Stimulated activated CD4-positive, alpha-beta T cell treated with anti-CD3 and anti-CD28 coated beads, Interleukin-15, amount 100 ng/mL, for 24 hours (primary cell): ENCODE data around the gene FGF23.
"Not testable (repeated sequence)": the region's sequence is repeated elsewhere in the genome, so short reads cannot be mapped to it uniquely, and the experiment has no call there.

Experiments used
- DNase-seq: peaks from one replicate; pipeline ENCODE4 v3.0.0-alpha.2; 2020

The FGF23 gene

GRCh38 chr12:4379405-4379804, at the start of gene FGF23:
Gene FGF23 (minus strand): TSS chr12:4379712. CDS start chr12:4379582, 130 bp downstream.
- no peak for DNase-seq

- no peak for DNase-seq
Measured at GRCh38 chr12:4424422-4424821, 44.9 kb upstream of the FGF23 start.

GRCh38 chr12:4423528-4424195, 44.1 kb upstream of the FGF23 start:
- no peak for DNase-seq

GRCh38 chr12:4422985-4423384, 43.5 kb upstream of the FGF23 start:
- DNase-seq = no peak

- peak; percentile 27 for DNase-seq
Measured at GRCh38 chr12:4421590-4422031, 42.1 kb upstream of the FGF23 start.

- DNase-seq = no peak
Measured at GRCh38 chr12:4420138-4420670, 40.7 kb upstream of the FGF23 start.

- no peak for DNase-seq
Measured at GRCh38 chr12:4418913-4419312, 39.4 kb upstream of the FGF23 start.

GRCh38 chr12:4417936-4418335, 38.4 kb upstream of the FGF23 start:
- no peak for DNase-seq

GRCh38 chr12:4417455-4417854, 37.9 kb upstream of the FGF23 start:
- DNase-seq = no peak

GRCh38 chr12:4416276-4416675, 36.8 kb upstream of the FGF23 start:
- DNase-seq = no peak

GRCh38 chr12:4412465-4412864, 33.0 kb upstream of the FGF23 start:
- no peak for DNase-seq

GRCh38 chr12:4412056-4412455, 32.5 kb upstream of the FGF23 start:
- DNase-seq = no peak

- no peak for DNase-seq
Measured at GRCh38 chr12:4407136-4407535, 27.6 kb upstream of the FGF23 start.

GRCh38 chr12:4404877-4405637, 25.5 kb upstream of the FGF23 start:
- not testable (repeated sequence) for DNase-seq

- DNase-seq = no peak
Measured at GRCh38 chr12:4402996-4403395, 23.5 kb upstream of the FGF23 start.

- no peak for DNase-seq
Measured at GRCh38 chr12:4401117-4401516, 21.6 kb upstream of the FGF23 start.

GRCh38 chr12:4395818-4396217, 16.3 kb upstream of the FGF23 start:
- DNase-seq = no peak

GRCh38 chr12:4393211-4393610, 13.7 kb upstream of the FGF23 start:
- no peak for DNase-seq

GRCh38 chr12:4392223-4392742, 12.8 kb upstream of the FGF23 start:
- DNase-seq = no peak

- DNase-seq = no peak
Measured at GRCh38 chr12:4388662-4389061, 9.2 kb upstream of the FGF23 start.

- no peak for DNase-seq
Measured at GRCh38 chr12:4388032-4388431, 8.5 kb upstream of the FGF23 start.

- no peak for DNase-seq
Measured at GRCh38 chr12:4387607-4388006, 8.1 kb upstream of the FGF23 start.

GRCh38 chr12:4386801-4387200, 7.3 kb upstream of the FGF23 start:
- no peak for DNase-seq

- no peak for DNase-seq
Measured at GRCh38 chr12:4383304-4383865, 3.9 kb upstream of the FGF23 start.
